NAMALWA (cell line): ENCODE measurements around the gene SCAMP2.

ENCODE experiments used
- DNase-seq: peaks from one replicate; pipeline ENCODE4 v3.0.0-alpha.2; 2015; ENCODE audit warnings: low spot score

Gene SCAMP2

GRCh38 chr15:74857671-74858368 lies 15.3 kb downstream of the SCAMP2 start:
- no peak for DNase-seq

- peak; percentile 31 for DNase-seq
Measured at GRCh38 chr15:74857082-74857655, 16.0 kb downstream of the SCAMP2 start.

GRCh38 chr15:74856537-74856936 lies 16.6 kb downstream of the SCAMP2 start:
- no peak for DNase-seq

DNA sequence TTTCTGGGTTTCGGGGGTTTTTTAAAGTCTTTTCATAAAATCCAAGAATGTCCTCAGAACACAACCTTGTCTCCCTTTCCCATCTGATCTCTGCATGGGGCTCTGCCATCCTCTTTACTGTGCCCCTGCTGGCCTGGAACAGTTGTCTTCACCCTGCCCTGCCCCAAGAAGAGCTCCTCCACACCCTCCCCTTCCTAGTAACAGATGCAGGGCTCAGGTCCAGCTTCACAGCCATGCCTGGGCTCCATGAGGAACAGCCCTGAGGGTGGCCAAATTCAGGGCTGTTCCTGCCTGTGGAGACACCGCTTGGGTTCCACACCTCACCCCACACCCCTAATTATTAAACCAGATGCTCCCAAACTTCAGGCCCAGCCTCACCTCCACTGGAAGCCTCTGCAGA lies 17.3 kb downstream of the SCAMP2 start:
- no peak for DNase-seq

DNA sequence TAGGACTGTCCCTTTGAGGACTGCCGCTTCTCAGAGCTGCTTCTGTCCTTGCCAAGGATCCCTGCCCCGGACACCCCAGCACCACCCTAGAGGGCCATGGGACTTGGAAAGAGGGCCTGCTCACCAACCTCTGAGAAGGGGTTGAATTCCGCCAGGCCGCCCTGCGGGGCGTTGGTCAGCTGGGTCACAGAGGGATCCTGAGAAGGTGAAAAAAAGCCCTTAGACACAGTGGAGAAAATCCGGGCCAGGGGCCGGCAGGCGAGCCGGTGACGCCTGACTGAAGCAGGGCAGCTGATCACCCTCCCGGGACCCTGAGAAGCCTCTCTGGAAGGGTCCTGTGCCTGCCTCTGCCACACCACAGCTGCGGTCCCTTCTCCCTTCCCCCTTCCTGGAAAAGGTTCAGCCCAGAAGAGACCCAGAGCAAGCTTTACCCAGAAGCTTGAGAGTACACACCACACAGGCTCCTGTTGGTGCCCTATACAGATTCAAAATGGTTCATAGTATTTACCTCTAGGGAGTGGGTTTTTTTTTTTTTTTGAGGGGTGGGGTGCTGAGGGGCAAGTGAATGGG lies 18.6 kb downstream of the SCAMP2 start:
- DNase-seq: no peak

DNA sequence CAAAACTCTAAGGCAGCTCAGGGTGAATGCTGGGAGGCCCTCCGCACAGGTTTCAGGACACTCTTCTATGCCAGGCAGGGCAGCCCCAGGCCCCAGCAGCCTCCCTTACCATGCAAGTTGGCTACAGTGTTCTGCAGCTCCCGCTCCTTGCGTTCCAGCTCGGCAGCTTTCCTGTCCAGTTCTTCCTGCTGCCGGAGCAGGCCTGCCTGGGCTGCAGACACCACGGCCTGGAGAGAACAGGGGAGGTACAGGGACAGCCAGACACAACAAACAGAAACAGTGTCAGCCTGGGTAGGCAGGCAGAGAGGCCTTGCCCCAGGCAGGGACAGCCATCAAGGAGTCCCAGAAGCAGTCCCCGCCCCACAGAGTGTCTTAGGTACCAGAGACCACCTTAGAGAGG lies 21.2 kb downstream of the SCAMP2 start:
- DNase-seq: no peak

DNA sequence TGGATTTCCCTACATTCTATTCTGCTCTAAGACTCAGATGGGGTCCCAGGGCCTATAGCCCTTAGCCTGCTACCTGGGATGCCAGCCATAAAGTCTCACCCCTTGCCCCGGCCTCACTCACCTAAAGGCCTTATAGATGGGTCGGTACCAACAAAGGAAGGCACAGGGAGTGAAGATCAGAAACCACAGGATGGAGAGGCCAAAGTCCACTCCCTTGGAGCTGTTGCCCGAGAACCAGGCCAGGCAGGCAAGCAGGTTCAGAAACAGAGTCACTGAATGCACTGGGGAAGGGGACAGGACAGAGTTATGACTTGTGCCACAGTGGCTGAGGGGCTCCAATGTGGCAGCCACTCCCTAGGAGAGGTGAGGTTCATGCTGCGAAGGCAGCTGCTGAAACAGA lies 22.8 kb downstream of the SCAMP2 start:
- no peak for DNase-seq

GRCh38 chr15:74847432-74847831 lies 25.7 kb downstream of the SCAMP2 start:
- no peak for DNase-seq

DNA sequence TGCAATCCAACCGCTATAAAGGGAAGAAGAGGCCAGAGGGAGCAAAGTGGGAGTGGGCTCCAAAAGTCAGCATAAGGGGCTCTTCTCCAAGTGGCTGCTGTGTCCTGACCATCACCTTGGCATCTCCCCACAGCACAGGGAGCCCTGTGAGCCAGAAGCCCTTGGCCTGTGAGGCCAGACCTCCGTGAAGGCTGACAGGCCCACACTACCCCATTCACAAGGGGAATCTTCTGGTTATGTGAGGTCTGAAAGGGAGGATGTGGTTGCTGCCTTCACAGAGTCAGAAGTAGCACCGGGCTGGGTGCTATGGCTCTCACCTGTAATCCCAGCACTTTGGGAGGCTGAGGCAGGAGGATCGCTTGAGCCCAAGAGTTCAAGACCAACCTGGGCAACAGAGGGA lies 27.6 kb downstream of the SCAMP2 start:
- DNase-seq: no peak

DNA sequence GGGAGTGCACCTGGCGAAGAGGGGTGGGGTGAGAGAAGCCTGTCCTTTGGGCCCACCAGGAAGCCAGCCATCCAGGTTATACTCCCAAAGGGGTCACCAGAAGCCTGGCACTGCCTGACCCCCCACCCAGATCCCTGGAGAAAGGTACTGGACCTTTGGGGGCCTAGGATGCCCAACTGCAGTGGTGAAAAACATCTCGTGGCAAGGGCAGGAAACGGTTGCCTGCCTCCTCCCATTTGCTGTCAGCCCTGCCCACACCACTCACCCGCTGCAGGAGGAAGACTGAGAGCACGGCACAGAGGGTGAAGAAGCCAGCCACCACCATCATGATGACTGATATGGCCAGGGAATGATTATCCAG lies 28.0 kb downstream of the SCAMP2 start:
- no peak for DNase-seq

DNA sequence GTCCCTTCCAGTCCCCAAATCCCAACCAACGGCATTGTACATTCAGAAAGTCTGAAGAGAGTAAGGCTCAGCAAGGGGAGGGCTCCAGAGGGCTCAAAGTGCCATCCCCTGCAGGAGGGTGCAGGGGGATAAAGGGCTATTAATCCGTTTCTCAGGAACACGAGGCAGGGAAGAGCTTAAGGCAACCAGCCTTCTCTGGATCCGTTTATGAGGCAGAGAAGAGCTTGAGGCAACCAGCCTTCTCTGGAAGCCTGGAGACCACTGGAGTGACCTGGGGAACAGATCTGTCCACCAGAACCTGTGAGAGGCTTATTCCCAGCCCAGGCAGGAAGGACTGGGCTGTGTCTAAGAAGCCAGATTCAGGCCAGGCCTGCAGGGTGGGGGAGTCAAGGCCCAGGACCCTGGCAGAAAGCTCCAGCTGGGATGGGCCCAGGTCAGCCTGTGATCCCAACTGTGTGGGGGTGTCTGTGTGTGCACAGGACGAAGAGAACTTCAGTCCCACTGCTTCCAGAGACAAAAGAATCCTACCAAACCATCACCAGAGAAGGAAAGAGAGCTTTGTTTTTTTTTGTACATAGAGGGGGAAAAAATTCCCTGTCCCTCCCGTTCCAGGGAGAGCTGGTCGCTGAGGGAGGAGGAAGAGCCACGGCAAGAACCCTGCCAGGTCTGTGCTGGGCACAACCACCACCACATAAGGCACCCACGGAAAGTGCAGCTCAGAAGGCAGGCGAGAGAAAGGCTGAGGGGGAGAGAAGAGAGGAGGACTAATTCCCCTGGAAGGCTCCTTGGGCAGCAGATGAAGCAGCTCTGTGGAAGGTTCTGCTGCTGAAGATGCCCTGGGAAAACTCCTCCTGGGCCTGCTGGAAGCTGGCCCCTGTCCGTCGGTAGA lies 28.6 kb downstream of the SCAMP2 start:
- no peak for DNase-seq

DNA sequence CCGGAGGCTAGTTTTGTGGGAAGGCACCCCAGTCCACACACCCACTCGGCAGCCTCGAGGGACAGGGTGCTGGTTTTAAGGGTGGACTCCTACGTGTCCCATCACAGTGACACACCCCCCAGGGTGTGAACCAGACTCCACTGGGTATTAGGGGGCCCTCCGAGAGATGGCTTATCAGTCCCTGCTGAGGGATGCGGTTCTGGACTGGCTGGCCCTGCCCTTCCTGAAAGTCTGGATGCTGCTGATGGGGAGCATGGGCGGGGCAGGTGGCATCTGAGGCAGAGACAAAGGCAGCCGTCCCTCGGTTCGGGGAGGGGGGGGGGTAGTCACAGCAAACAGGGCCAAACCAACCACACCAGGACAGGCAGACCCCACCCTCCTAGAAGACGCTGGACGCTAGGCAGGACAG lies 29.3 kb downstream of the SCAMP2 start:
- DNase-seq: no peak

GRCh38 chr15:74843445-74843828 lies 29.7 kb downstream of the SCAMP2 start:
- no peak for DNase-seq

DNA sequence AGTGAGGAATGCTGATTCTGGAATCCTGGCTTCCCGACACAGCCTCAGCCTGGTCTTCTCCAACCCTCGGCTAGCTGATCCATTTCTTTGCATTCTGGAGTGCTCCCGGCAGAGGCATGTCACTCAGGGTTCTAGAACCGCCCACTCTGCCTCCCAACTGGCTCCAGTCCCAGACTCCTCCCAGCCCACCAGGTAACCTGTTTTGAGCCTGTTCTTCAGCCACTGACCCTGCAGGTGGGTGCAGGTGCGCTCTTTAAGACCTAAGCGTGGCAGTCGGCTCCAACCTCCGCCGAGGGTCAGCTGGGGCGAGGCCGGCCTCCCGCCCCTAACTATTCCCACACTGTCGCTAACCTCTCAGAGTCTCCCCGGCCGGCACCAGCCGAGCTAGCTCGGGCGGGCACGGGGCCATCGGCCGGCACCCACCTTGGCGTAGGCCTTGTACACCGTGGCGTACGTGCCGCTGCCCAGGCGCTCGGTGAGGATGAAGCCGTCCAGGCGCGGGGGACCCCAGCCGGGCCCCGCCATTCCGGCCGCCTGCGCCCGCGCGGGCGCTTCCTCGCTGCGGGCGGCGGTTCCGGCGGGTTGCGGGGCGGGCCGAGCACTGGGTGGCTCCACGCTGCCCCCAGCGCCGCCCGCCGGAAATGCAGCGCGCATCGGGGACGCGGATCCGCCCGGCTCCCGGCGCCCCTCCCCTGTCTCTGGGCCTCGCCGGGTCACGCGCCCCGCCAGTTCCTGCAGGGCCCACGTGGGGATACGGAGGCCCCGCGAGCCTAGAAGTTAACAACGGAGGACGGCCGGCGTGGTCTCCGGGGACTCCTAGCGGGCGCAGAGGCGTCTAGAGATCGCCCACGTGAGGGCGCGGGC lies 30.4 kb downstream of the SCAMP2 start, which contains the start of gene ULK3:
ULK3 (minus strand) TSS at position 576 of the 864 bp plus-strand sequence; CDS start at position 525, 51 bp downstream.
- peak; percentile 96 for DNase-seq

DNA sequence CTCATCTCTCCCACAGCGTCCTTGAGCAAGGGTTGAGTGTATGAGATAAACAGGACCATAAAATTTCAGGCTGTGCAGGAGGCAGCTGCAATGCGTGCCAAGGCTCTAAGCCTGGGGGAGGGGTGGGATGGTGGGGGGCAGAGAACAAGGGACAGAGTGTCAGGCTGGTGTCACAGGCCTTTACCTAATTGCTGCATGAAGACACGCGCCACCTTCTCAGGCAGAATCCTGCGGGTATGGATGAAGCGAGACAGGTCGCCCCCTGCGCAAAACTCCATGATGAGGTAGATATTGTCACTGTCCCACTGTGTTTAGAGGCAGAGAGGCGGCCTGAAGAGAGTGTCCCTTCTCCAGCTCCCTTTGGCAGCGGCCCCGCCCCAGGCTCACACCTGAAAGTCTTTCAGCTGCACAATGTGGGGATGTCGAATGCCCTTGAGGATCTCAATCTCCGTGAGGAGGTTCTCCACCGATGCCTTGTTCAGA lies 31.2 kb downstream of the SCAMP2 start:
- DNase-seq: no peak

GRCh38 chr15:74840851-74841775 lies 32.1 kb downstream of the SCAMP2 start:
- DNase-seq: no peak

GRCh38 chr15:74839526-74840395 lies 33.4 kb downstream of the SCAMP2 start:
- DNase-seq: no peak

GRCh38 chr15:74838746-74839525 lies 34.2 kb downstream of the SCAMP2 start:
- no peak for DNase-seq

- DNase-seq: no peak
Measured at GRCh38 chr15:74838137-74838516, 35.0 kb downstream of the SCAMP2 start.
